C4-2B (cell line): Measurements from ENCODE around the gene CNP.
"Not testable (repeated sequence)": the region's sequence is repeated elsewhere in the genome, so short reads cannot be mapped to it uniquely, and the experiment has no call there.

Experiments
- ZFX ChIP-seq: fragments of 450-650 bp; IDR thresholded peaks from 2 replicates; pipeline ENCODE4 v1.6.1; 2017
- TF ChIP-seq, protein P1 (sequence below): fragments of 450-650 bp; conservative IDR thresholded peaks from 2 replicates; pipeline ENCODE4 v1.5.1; 2017; ENCODE audit warnings: mild to moderate bottlenecking

DNA sequence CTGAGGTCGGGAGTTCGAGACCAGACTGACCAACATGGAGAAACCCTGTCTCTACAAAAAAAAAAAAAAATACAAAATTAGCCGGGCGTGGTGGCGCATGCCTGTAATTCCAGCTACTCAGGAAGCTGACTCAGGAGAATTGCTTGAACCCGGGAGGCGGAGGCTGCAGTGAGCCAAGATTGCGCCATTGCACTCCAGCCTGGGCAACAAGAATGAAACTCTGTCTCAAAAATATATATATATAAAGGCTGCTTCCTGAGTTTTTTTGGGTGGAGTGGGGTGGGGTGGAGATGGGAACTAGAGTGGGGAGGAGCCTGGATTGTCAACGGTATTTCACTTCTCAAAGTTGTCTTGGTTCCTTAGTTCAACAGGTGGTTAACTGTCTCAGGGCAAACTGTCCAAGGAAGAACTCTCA is 43.7 kb downstream of the CNP start:
- TF ChIP-seq, protein P1, sequence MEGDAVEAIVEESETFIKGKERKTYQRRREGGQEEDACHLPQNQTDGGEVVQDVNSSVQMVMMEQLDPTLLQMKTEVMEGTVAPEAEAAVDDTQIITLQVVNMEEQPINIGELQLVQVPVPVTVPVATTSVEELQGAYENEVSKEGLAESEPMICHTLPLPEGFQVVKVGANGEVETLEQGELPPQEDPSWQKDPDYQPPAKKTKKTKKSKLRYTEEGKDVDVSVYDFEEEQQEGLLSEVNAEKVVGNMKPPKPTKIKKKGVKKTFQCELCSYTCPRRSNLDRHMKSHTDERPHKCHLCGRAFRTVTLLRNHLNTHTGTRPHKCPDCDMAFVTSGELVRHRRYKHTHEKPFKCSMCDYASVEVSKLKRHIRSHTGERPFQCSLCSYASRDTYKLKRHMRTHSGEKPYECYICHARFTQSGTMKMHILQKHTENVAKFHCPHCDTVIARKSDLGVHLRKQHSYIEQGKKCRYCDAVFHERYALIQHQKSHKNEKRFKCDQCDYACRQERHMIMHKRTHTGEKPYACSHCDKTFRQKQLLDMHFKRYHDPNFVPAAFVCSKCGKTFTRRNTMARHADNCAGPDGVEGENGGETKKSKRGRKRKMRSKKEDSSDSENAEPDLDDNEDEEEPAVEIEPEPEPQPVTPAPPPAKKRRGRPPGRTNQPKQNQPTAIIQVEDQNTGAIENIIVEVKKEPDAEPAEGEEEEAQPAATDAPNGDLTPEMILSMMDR = not testable (repeated sequence)
- TF ChIP-seq ZFX = not testable (repeated sequence)
